ENCODE results near the gene METAP1. TPM values are rescaled to one million over a fixed set of nuclear protein-coding genes. Genes with fewer than 3 reads are reported as not detected.

The METAP1 gene
- total RNA-seq, 1 experiment from 2014 or later, result 63.5 TPM

DNA sequence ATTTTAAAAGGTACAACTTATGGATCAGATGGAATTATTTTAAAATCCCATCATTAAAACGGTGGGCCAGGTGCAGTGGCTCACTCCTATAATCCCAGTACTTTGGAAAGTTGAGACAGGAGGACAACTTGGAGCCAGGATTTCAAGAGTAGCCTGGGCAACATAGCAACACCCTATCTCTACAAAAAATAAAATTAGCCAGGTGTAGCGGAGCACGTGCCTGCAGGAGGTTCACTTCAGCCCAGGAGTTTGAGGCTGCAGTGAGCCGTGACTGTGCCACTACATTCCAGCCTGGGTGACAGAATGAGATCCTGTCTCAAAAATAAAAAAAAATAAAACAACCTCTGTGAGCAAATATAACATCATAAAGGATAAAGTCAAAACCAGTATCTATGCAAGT lies 81.7 kb downstream of the METAP1 start:
- no CpG with 5 or more reads among the region's 4 CpGs for WGBS (ENCODE audit: extremely low coverage, insufficient read length, low lambda C conversion rate)
- no peak overlapping the region for H3K27ac Mint-ChIP-seq
- TF ChIP-seq, protein P1, sequence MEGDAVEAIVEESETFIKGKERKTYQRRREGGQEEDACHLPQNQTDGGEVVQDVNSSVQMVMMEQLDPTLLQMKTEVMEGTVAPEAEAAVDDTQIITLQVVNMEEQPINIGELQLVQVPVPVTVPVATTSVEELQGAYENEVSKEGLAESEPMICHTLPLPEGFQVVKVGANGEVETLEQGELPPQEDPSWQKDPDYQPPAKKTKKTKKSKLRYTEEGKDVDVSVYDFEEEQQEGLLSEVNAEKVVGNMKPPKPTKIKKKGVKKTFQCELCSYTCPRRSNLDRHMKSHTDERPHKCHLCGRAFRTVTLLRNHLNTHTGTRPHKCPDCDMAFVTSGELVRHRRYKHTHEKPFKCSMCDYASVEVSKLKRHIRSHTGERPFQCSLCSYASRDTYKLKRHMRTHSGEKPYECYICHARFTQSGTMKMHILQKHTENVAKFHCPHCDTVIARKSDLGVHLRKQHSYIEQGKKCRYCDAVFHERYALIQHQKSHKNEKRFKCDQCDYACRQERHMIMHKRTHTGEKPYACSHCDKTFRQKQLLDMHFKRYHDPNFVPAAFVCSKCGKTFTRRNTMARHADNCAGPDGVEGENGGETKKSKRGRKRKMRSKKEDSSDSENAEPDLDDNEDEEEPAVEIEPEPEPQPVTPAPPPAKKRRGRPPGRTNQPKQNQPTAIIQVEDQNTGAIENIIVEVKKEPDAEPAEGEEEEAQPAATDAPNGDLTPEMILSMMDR (conservative IDR thresholded peaks at IDR 0.05), result no peak

More for the DNA sequence above, 81.7 kb downstream of the METAP1 start:
- Histone ChIP-seq H2BK12ac (ENCODE audit: insufficient read length, low read depth, low read length) (no peak overlapping the region), H3K27me3 (ENCODE audit: insufficient read depth, low read length) (no peaks in the 10 kb centered on the region), H3K23ac (ENCODE audit: insufficient read length, low read depth, low read length) (no peak overlapping the region), H2BK5ac (ENCODE audit: insufficient read length, low read length) (no peak overlapping the region), H3K18ac (ENCODE audit: insufficient read length, low read depth, low read length) (no peak overlapping the region), H4K20me1 (ENCODE audit: control insufficient read depth, insufficient read depth, insufficient read length) (no peaks in the 10 kb centered on the region), H3K4me2 (ENCODE audit: insufficient read depth, insufficient read length, low read length) (no peak overlapping the region), H3K23me2 (ENCODE audit: insufficient read length, low read depth, low read length, poor library complexity, severe bottlenecking) (no peaks in the 10 kb centered on the region), H3K79me1 (ENCODE audit: insufficient read depth, low read depth, low read length, poor library complexity, severe bottlenecking) (peaks cover 3% of the 10 kb centered on the region), H3K79me2 (ENCODE audit: insufficient read depth, low read length) (0 out of 2 replicates have a peak, but pooled peaks cover 1% of the 10 kb centered on the region), H3K27ac (ENCODE audit: insufficient read length, low read depth, low read length) (no peak overlapping the region), H2AFZ (ENCODE audit: low read length) (no peak overlapping the region), H2BK20ac (ENCODE audit: low read depth, low read length, poor library complexity, severe bottlenecking) (no peak overlapping the region), H3K9ac (ENCODE audit: extremely low read depth, insufficient read length, low read length) (no peak overlapping the region), H3K9me3 (ENCODE audit: control insufficient read depth, low read depth, low read length) (no peaks in the 10 kb centered on the region), H3K14ac (ENCODE audit: insufficient read depth, low read length) (no peak overlapping the region), H2AK5ac (ENCODE audit: insufficient read length, low read length) (no peak overlapping the region), H4K8ac (replicated peaks; ENCODE audit: insufficient read length, low read depth, low read length) (no peak overlapping the region), H3K4me1 (ENCODE audit: insufficient read depth, low read length) (no peaks in the 10 kb centered on the region), H4K5ac (ENCODE audit: insufficient read length, low read depth, low read length) (no peak overlapping the region), H3K56ac (ENCODE audit: insufficient read length, low read depth, low read length) (no peak overlapping the region), H3T11ph (ENCODE audit: low read length) (no peak overlapping the region), H4K91ac (ENCODE audit: insufficient read length, low read depth, low read length) (no peak overlapping the region), H2BK15ac (ENCODE audit: low read depth, low read length) (no peak overlapping the region), H3K4ac (ENCODE audit: low read depth, low read length) (no peak overlapping the region), H2BK120ac (ENCODE audit: low read depth, low read length, poor library complexity, severe bottlenecking) (no peak overlapping the region)
- Mint-ChIP-seq H3K36me3 (ENCODE audit: insufficient read depth in 1 of 3, low read depth in 3 of 3) (peaks cover 58 to 88% (median 87%) of the 10 kb centered on the region in 3 experiments; a peak in 6 of 7 replicates), H3K4me3 (no peak overlapping the region), H3K9me3 (no peaks in the 10 kb centered on the region), H3K27me3 (ENCODE audit: low read depth) (no peaks in the 10 kb centered on the region), H3K4me1 (no peaks in the 10 kb centered on the region)
- no peak for DNase-seq
